ENCODE results near the gene ZFP69B.

ZFP69B gene

GRCh38 chr1:40411294-40411693 is 39.0 kb upstream of the ZFP69B start:
- DNase-seq (ENCODE audit: extremely low read depth, low read depth) = no peak
- no peak for TF ChIP-seq CTCF (IDR thresholded peaks at IDR 0.05; ENCODE audit: low read depth, low read length)

GRCh38 chr1:40411843-40412242 is 38.4 kb upstream of the ZFP69B start:
- DNase-seq (ENCODE audit: extremely low read depth, low read depth) = no peak
- no peak for TF ChIP-seq CTCF (IDR thresholded peaks at IDR 0.05; ENCODE audit: low read depth, low read length)

- DNase-seq (ENCODE audit: extremely low read depth, low read depth) = no peak
- TF ChIP-seq CTCF (IDR thresholded peaks at IDR 0.05; ENCODE audit: low read depth, low read length) = no peak
Observed at GRCh38 chr1:40413527-40414252, 36.6 kb upstream of the ZFP69B start.

- no peak for TF ChIP-seq CTCF (IDR thresholded peaks at IDR 0.05; ENCODE audit: low read depth, low read length)
- DNase-seq (ENCODE audit: extremely low read depth, low read depth) = no peak
Observed at GRCh38 chr1:40414331-40414730, 35.9 kb upstream of the ZFP69B start.

GRCh38 chr1:40416709-40417108 is 33.6 kb upstream of the ZFP69B start:
- TF ChIP-seq CTCF (IDR thresholded peaks at IDR 0.05; ENCODE audit: low read depth, low read length) = no peak
- no peak for DNase-seq (ENCODE audit: extremely low read depth, low read depth)

- no peak for DNase-seq (ENCODE audit: extremely low read depth, low read depth)
- TF ChIP-seq CTCF (IDR thresholded peaks at IDR 0.05; ENCODE audit: low read depth, low read length) = no peak
Observed at GRCh38 chr1:40421431-40422384, 28.6 kb upstream of the ZFP69B start.
